Measurements from ENCODE around the gene TMEM87B.
"Not testable (repeated sequence)": the region's sequence is repeated elsewhere in the genome, so short reads cannot be mapped to it uniquely, and the experiment has no call there.

The TMEM87B gene

DNA sequence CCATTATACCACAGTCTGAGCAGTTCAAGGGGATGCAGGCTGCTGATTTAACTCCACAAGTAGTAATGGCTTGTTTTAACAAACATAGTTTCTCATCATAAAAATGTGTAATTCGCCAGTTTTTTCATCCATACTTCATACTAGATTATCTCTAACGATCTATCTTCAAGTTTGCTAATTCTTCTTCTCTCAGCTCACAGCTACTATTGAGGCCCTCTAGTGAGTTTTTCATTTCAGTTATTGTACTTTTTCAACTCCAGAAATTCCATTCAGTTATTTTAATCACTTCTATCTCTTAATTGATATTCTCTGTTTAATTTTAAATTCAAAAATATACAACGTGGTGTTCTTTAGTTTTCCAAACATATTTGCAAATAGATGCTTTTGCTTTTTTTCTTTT lies 20.1 kb upstream of the TMEM87B start:
- DNase-seq, result no peak

DNA sequence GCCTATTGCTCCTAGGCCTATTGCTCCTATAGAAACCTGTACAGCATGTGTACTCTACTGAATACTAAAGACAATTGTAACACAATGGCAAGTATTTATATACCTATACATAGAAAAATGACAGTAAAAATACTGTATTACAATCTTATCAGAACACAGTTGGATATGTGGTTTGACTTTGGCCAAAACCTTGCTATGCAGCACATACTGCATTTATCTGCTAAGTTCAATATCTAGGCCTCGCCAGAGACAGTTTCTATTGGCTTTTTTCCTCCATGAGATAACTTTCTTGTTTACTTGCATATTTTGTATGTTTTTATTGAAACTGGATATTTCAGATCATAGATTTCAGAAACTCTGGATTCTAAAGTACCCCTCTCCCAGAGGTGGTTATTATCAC lies 19.3 kb upstream of the TMEM87B start:
- DNase-seq, result no peak

DNA sequence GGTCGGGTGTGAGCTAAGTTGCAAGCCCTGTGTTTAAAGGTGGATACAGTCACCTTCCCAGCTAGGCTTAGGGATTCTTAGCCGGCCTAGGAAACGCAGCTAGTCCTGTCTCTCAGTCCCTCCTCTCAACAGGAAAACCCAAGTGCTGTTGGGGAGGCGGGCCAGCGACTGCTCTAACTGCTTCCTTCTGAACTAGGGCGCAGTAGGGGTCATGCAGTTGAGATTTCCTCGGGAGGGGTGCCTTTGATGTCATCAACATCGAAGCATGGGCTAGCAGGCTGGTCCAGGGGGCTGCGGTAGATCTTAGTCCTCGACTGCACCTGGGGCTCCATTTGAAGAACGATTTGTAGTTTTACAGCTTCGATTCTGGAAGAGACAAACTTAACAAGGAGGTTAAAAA lies 15.5 kb upstream of the TMEM87B start:
- DNase-seq, result not testable (repeated sequence)

DNA sequence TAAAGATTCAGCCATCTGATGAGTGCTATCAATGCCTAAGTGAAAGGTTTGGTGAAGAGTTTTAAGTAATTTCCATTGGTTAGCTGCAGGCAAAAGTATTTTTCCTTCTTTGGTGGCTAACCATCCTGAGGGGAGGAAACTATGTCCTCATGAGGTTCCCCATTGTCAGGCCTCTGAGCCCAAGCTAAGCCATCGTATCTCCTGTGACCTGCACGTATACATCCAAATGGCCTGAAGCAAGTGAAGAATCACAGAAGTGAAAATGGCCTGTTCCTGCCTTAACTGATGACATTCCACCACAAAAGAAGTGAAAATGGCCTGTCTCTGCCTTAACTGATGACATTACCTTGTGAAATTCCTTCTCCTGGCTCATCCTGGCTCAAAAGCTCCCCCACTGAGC lies 15.0 kb upstream of the TMEM87B start:
- DNase-seq, result not testable (repeated sequence)

DNA sequence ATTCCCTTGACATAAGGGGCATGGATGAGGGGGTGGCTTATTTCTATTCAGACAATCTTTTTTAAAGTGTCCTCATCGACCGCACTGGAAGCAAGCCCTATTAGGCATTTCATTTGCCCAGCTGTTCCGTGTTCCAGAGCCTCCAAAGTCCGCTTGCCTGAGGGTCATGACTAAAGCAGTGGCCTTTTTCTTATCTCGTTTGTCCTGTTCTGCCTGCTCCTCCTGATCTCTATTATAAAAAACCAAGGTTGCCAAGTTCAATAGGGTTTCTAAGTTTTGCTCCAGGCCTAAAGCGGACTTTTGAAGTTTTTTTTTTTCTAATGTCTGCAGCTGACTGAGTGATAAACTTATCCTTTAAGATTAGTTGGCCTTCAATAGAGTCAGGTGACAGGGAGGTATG lies 13.6 kb upstream of the TMEM87B start:
- DNase-seq, result not testable (repeated sequence)

DNA sequence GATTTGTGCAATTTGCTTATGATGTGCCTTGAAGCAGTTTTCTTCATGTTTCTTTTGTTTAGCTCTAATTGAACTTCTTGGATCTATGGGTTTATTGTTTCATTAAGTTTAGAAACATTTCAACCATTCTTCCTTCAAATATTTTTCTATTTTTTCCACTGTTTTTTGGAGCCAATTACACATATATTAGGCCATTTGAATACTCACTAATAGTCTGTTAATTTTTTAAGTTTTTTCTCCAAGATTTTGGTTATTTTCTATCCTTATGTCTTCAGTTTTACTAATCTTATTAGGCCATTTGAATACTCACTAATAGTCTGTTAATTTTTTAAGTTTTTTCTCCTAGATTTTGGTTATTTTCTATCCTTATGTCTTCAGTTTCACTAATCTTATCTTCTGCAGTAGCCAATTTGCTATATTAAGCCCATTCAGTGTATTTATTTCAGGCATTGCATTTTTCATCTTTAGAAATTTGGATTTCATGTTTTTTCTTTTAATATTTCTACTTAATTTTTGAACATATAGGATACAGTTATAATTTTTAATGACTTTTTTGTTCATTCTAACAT lies 9.5 kb upstream of the TMEM87B start:
- DNase-seq, result no peak

DNA sequence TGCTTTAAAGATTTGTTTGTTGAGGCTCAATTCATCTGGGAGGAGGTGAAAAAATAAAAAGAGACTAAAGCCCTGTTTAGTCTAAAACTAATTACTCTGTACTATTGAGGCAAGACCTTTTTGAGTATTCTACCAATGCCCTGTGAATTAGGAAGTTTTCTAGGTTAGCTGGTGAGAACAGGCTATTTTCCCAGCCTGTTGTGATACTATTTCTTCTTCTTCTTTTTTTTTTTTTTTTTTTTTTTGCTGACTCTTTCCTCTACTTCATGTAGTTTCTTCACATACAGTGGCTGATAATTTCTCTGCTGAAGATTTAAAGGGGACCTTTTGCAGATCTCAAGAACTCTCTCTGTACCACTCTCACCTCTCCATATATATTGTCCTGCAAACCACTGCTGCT lies 8.8 kb upstream of the TMEM87B start:
- no peak for DNase-seq

DNA sequence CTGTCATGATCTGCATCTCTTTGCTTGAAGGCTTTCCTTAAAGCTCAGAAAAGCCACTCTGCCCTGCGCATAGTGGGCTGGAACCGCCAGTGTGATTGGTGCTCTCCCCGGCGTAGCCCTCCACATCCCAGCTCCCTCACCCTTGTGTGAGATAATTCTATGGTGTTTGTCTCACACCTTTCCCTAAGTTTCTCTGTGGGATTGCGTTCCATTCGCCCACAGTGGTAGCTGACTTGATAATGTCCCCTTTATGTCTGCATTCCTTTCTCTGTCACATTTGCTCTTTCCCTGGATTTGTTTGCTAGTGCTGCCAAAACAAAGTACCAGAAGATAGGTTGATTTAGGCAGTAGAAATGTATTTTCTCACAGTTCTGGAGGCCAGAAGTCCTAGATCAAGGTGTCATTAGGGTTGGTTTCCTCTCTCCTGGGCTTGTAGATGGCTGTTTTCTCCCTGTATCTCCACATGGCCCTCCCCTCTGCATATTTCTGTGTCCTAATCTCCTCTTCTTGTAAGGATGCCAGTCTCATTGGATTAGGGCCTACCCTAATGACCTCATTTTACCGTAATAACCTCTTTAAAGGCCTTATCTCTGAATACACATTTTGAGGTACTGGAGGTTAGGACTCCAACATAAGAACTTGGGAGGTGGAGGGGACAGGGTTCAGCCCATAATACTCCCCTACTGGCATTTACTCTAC lies 7.4 kb upstream of the TMEM87B start:
- no peak for DNase-seq

DNA sequence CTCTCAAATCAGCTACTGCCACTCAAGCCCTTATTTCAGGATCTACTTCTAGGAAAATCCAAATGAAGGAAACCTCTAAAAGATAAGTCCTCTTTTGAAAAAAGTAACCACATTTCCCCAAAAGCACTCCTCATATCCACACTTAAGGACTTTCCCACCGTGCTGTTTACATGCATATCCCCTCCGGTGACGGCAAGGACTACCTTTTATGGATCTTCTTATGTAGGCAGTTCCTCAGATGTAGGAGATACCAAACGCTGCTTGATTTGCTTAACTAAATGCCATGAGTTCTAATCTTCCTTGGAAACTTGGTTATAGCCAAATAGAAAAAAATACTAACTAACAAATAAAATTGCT lies 6.9 kb upstream of the TMEM87B start:
- DNase-seq, result no peak

DNA sequence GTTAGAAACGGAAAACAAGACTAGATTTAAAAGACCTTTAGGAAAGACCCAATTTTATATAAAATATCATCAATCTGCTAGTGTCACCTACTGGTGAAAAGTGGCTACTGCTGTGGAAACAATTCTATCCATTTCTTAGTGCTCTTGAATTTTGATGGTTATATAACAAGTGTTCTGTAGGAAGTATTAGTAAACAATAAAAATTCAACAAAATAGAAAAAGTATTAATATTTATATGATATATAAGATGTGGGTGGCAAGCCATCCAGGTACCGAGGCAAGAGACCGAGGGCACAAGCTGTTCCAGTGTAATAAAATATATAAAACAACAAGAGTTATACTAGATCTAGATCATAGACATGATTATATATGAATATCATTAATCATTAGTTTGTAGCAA lies 6.2 kb upstream of the TMEM87B start:
- peak; percentile 25 for DNase-seq

DNA sequence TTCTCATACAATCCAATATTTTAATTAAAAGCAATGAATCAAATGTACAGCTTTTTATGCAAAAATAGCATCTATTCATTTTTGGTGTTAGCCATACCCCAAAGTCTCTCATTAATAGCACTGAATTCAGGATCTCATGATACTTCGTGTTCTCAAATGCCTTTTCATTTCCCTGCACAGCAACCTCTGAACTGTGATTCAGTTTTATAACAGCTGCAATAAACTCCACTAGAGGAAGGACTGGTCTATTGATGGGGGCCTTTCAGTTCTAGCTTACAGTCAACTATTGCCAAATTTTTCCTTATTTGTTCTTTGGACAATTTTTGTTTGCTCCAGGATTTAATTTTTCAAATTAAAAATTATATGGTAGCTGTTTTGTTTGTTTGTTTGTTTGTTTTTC lies 4.8 kb upstream of the TMEM87B start:
- DNase-seq, result no peak

DNA sequence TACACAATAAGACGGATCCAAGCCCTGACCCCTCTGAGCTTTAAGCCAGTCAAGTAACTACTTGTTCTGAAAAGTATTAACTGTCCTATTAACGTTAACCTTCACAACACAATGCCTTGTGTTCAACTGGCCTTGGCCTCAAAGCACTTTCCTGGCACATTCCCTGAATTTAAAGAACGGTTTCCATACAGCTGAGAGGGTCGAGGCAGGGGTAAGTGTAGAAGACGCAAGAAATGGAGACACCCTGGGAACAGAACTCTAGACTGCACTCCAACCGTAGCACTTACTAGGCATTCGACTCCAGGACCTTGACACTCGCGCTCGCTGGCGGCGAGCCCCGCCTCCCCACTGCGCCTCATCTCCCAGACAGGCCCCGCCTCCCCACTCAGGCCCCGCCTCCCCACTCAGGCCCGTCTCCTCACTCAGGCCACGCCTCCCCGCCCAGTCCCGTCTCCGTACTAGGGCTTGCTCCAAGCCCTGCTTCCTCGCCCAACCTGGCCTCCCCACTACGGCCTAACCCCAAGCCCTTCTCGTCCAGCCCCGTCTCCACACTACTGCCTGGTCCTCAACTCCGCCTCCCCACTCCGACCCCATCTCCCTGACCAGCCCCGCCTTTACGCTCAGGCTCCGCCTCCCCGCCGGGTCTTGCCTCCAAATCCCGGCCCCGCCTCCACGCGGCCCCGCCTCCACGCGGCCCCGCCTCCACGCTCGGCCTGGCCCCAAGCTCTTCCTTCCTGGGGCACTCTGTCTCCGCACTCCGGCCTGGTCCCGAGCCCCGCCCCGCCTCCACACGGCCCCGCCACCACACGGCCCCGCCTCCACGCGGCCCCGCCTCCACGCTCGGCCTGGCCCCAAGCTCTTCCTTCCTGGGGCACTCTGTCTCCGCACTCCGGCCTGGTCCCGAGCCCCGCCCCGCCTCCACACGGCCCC lies 887 bp upstream of the TMEM87B start:
- DNase-seq, result peak; percentile 97

DNA sequence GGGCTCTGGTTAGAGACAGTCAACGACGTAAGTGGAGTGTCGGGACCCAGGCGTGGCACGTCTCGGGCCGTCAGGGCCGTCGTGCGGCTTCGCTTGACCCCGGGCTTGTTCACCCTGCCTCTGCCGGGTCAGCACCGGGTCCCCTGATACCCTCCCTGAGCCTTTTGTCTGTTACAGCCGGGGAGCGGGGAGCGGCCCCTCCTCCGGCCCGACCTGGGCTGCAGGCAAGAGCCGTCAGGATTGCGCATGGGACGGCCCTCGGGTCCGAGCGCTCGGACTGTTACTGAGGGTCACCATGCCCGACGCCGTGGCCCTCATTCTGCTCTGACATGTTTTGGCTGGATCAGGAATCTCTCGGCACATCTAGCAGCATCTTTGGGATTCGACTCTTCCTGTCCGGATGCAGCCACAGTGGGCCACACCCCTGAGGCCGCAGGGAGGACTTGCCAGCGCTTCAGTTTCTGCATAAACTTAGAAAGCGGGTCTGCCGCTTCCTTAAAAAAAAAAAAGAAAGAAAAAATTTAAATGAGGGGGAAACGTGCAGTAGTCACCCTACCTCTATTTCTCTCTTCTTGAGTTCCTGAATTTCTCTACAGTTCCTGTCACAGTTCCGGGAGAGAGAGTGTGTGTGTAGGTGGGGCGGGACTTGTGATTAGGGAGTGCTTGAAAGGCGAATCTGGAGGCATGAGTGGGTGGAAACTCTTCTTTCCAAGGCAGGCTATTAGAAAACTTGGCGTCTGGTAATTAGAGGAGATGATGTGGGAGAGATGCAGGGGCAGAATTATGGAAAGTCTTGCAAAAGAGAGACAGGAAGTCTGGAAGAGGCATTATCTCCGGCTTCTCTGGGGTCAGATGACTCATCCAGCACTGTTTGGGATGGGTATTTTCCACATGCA lies 909 bp downstream of the TMEM87B start:
- DNase-seq, result peak; percentile 13

DNA sequence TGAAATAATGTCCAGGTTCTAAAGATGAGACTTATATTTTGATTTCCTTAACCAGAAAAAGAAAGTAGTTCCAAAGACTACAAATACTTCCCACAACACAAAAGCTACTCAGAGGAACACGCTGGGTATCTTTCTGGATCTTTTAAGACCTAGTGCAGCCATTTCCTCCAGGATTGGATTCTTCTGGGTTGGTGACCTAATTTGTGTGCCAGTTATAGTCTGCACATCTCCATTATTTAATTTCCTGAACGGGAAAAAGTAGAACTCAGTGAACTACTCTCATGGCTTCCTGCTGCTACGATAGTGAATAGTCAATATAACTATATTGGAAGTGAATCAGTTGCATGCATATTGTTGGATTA lies 1.5 kb downstream of the TMEM87B start:
- DNase-seq, result no peak

DNA sequence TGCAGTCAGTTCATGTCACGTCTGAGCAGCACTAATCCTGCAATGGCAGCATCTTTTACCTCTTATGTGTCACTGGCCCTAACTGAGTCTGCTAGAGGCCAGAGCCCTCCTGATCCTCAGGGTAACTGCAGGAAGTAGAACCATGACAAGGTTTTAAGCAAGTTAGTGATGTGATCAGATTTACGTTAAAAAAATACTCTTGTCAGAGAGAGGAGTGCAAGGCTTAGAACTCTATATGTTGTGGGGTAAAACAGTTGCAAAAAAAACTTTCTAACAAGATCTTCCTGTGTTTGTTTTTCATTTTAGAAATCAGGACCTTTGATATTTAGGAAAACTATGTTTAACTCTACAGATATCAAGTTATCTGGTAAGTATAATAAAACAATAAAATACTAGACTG lies 4.6 kb downstream of the TMEM87B start:
- DNase-seq, result no peak

DNA sequence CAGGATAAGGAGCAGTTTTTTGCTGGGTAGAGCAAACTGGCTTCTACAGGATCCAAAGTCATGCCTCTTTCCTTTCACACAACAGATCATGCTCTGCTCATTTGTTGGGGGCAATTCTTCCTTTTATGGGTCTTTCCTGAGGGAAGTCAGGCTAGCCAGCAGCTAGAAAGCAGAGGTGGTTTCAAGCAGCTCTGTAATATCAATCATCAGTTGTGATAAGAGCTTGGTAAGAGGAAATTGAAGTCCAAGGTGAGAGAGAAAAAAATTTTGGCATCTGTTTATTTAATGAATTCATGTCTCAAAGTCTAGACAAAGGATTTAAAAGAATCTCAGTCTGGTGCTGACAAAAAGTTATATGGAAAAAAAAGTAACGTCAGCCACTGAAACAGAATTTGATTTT lies 6.2 kb downstream of the TMEM87B start:
- DNase-seq, result no peak

DNA sequence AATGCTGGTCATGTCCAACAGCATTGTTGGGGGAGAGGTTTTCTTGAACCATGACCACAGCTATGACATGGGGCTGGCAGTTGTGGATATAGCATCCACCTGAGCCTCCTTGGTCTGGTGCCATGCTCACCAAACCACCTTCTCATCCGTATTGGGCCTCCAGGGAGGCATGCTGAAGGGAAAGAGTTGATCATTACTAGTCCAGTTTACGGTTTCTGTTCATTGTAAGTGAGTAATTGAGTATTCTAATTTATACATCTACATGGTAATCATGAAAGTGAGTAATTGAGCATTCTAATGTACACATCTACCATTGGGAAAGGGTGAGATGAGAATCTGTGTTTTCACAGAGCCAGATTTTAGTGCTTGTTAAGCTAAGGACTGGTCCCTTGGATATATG lies 6.8 kb downstream of the TMEM87B start:
- DNase-seq, result no peak

DNA sequence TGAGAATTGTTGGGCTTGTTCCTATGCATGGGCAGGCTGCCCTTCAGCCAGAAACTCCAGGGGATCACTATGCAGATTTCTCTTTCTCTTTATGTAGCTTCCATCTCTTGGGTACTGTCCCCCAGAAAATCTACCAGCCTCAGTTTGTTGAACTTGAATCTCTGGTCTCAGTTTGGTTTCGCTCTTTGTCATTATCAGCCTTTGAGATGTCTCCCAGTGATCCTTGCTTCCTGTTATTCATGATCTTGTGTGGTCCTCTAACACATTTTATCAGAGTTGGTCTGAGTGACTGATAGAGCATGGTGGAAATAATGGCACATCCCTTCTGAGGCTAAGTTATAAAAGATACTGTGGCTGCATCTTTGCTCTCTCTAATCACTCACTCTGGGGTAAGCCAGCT lies 7.8 kb downstream of the TMEM87B start:
- no peak for DNase-seq

DNA sequence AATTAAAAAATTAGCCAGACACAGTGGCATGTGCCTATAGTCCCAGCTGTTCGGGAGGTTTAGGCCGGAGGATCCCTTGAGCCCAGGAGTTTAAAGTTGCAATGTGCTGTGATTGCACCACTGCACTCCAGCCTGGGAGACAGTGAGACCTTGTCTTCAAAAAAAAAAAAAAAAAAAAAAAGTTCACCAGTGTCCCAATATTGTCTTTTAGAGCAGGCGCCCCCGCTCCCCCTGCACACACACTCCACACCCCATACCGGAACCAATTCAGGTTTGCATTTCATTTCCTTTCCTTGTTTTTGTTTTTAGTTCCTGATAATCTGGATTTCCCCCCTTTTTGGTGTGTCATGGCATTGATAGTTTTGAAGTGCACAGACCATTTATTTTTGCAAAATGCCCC lies 10.4 kb downstream of the TMEM87B start:
- no peak for DNase-seq

DNA sequence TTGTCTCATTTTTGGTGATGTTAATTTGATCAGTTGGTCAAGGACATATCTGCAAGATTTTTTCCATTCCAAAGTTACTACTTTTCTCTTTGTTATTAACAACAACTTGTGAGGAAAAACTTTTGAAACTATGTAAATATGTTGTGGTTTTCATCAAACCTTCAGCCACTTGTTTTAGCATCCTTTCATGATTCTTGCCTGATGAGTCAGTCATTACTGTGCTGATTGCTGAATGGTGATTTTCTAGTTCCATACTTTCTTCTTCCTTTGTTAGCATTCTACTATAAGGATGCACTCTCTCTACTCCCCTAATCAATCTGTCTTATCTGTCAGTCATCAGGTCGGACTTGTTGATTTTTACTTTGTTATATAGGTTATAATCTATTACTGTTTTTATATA lies 10.9 kb downstream of the TMEM87B start:
- DNase-seq, result no peak

DNA sequence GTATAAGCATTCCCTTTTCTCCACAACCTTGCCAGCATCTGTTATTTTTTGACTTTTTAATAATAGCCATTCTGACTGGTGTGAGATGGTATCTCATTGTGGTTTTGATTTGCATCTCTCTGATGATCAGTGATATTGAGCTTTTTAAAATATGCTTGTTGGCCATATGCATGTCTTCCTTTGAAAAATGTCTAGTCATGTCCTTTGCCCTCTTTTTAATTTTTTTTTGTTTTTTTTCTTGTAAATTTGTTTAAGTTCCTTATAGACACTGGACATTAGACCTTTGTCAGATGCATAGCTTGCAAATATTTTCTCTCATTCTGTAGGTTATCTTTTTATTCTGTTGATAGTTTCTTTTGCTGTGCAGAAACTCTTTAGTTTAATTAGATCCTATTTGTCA lies 14.7 kb downstream of the TMEM87B start:
- DNase-seq, result not testable (repeated sequence)

DNA sequence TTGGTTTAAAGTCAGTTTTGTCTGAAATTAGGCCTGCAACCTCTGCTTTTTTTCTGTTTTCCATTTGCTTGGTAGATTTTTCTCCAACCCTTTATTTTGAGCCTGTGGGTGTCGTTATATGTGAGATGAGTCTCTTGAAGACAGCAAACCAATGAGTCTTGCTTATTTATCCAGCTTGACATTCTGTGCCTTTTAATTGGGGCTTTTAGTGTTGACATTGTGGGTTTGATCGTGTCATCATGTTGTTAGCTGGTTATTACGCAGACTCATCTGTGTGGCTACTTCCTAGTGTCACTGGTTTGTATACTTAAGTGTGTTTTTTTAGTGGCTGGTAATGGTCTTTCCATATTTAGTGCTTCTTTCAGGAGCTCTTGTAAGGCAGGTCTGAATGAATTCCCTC lies 18.8 kb downstream of the TMEM87B start:
- no peak for DNase-seq

DNA sequence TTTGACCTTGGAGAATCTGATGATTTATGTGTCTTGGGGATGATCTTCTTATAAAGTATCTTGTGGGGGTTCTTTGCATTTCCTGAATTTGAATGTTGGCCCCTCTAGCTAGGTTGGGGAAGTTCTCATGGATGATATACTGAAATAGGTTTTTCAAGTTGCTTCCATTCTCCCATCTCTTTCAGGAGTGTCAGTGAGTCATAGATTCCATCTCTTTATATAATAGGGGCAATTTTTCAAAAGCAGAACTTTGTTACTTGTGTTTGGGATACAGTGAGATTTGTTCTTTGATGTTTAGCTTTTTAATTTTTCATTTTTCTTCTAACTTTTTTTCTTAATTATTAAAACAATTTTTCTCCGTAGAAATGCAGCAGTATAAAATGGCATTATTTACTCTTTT lies 19.4 kb downstream of the TMEM87B start:
- DNase-seq, result no peak
